Measurements from ENCODE around the gene GPR39.

GRCh38 chr2:132654335-132654734 lies 237.7 kb downstream of the GPR39 start:
- TF ChIP-seq POLR2A (IDR thresholded peaks at IDR 0.05) (no peak), CTCF (IDR thresholded peaks at IDR 0.05) (no peak)

All from esophagus squamous epithelium (tissue), 4 donors.